Endothelial cell of umbilical vein (primary cell): ENCODE data around the gene DIP2A. TPM values are rescaled to one million over a fixed set of nuclear protein-coding genes. Genes with fewer than 3 reads are reported as not detected.
A peak's percentile ranks its signal among the peaks of the same experiment; 100 is the strongest.

Source experiments
- BruUV-seq: library from RNA; stranded (reverse); fragments of 400-500 nt; replicated peaks from 2 replicates; lab custom pipeline; 2021; lab: Mats Ljungman, UMichigan
- CTCF ChIA-PET: fragments of 300-600, 350-600 bp; sonication (Branson Sonifier 250); formaldehyde crosslinking; loops from one replicate; lab custom pipeline; 2021; ENCODE audit warnings: antibody characterized with exemption, inconsistent platforms; lab: Charles Lee
- POLR2A ChIA-PET: fragments of 300-600, 350-600 bp; sonication (Branson Sonifier 250); formaldehyde crosslinking; loops from one replicate; lab custom pipeline; 2021; ENCODE audit warnings: antibody characterized with exemption, inconsistent platforms; lab: Charles Lee
- DNase-seq: peaks from one replicate; pipeline ENCODE4 v3.0.0-alpha.2; 2011; ENCODE audit warnings: low read depth, low spot score
- FAIRE-seq: peaks from 2 replicates; lab custom pipeline; 2011; peaks lifted over from hg19 to GRCh38; lab: Jason Lieb, UNC
- H2AFZ ChIP-seq: 2 replicates; pipeline ENCODE4 v1.6.0; 2012; ENCODE audit warnings: low read depth, low read length, control low read depth, inconsistent platforms
- H3K27ac ChIP-seq: 2 replicates; pipeline ENCODE4 v1.5.1; 2011; ENCODE audit warnings: low read depth, mild to moderate bottlenecking, control low read depth, low read length, moderate library complexity; ENCODE audit not compliant: insufficient read depth
- H3K27me3 ChIP-seq, 2 experiments: 2 replicates each; pipeline versions ENCODE4 v1.6.0 to v1.6.1; 2011; ENCODE audit warnings: low read length in 2 of 2, mixed read lengths in 1 of 2; ENCODE audit not compliant: control insufficient read depth in 2 of 2, insufficient read depth in 2 of 2
- H3K36me3 ChIP-seq, 2 experiments: 2 replicates in 1 of 2; 3 replicates in 1 of 2; pipeline ENCODE4 v1.5.1; 2011; ENCODE audit warnings: low read length in 2 of 2, mild to moderate bottlenecking in 1 of 2, moderate library complexity in 1 of 2; ENCODE audit not compliant: control insufficient read depth in 2 of 2, insufficient read depth in 2 of 2; ENCODE audit errors: extremely low read depth in 1 of 2
- H3K4me1 ChIP-seq: 3 replicates; pipeline ENCODE4 v1.5.1; 2011; ENCODE audit warnings: mild to moderate bottlenecking, low read length; ENCODE audit not compliant: control insufficient read depth, insufficient read depth; ENCODE audit errors: extremely low read depth
- H3K4me2 ChIP-seq: 2 replicates; pipeline ENCODE4 v1.6.1; 2011; ENCODE audit warnings: low read length, control low read depth, mixed read lengths; ENCODE audit not compliant: insufficient read depth
- H3K4me3 ChIP-seq, 3 experiments: fragments of 200-600 bp in 1 of 3; sonication (generic), shearing (Covaris generic) in 1 of 3; replicated peaks in 1 of 3; 2 replicates each; pipeline ENCODE4 v1.5.1; 2011 to 2016; ENCODE audit warnings: control low read depth in 3 of 3, low read length in 3 of 3, mild to moderate bottlenecking in 2 of 3, inconsistent platforms in 1 of 3, low read depth in 1 of 3, moderate library complexity in 1 of 3; ENCODE audit not compliant: insufficient read depth in 1 of 3
- H3K79me2 ChIP-seq: 2 replicates; pipeline ENCODE4 v1.6.0; 2012; ENCODE audit warnings: low read length, inconsistent platforms; ENCODE audit not compliant: control insufficient read depth, insufficient read depth
- H3K9ac ChIP-seq: replicated peaks from 2 replicates; pipeline ENCODE3; 2011; ENCODE audit warnings: low read length, control low read depth; ENCODE audit not compliant: insufficient read depth; ENCODE audit errors: extremely low read depth
- H3K9me1 ChIP-seq: replicated peaks from 3 replicates; pipeline ENCODE4 v1.6.0; 2011; ENCODE audit warnings: mild to moderate bottlenecking, low read length; ENCODE audit not compliant: control insufficient read depth, insufficient read depth; ENCODE audit errors: extremely low read depth
- H3K9me3 ChIP-seq: replicated peaks from 2 replicates; pipeline ENCODE4 v1.5.1; 2012; ENCODE audit warnings: low read length, inconsistent platforms; ENCODE audit not compliant: control insufficient read depth, insufficient read depth
- H4K20me1 ChIP-seq: replicated peaks from 2 replicates; pipeline ENCODE3; 2011; ENCODE audit warnings: mild to moderate bottlenecking, low read length; ENCODE audit not compliant: control insufficient read depth, insufficient read depth; ENCODE audit errors: extremely low read depth
- EZH2 ChIP-seq: IDR thresholded peaks from 2 replicates; pipeline ENCODE4 v1.6.1; 2012; ENCODE audit warnings: borderline replicate concordance, low read depth, mild to moderate bottlenecking, moderate library complexity, low read length, inconsistent platforms; ENCODE audit not compliant: severe bottlenecking
- FOS ChIP-seq: IDR thresholded peaks from 2 replicates; pipeline ENCODE4 v1.6.1; 2011; ENCODE audit warnings: mild to moderate bottlenecking, low read length, moderate library complexity, borderline replicate concordance; ENCODE audit not compliant: insufficient read depth
- GATA2 ChIP-seq: IDR thresholded peaks from 2 replicates; pipeline ENCODE4 v1.7.0; 2011; ENCODE audit warnings: low read depth, mild to moderate bottlenecking, moderate library complexity, mixed read lengths, low read length; ENCODE audit not compliant: insufficient read length, insufficient read depth
- MAX ChIP-seq: IDR thresholded peaks from 2 replicates; pipeline ENCODE4 v1.6.1; 2011; ENCODE audit not compliant: insufficient read depth, insufficient read length
- MYC ChIP-seq: IDR thresholded peaks from one replicate; pipeline ENCODE4 v1.6.1; 2011; ENCODE audit warnings: mild to moderate bottlenecking, low read depth, low read length
- POLR2AphosphoS5 ChIP-seq: IDR thresholded peaks from 2 replicates; pipeline ENCODE4 v1.6.1; 2012; ENCODE audit warnings: low read depth, mild to moderate bottlenecking, control low read depth, low read length, moderate library complexity; ENCODE audit not compliant: insufficient read depth
- dilution Hi-C: fragments of 300-500 bp; cut with MboI; formaldehyde crosslinking; loops from one replicate; pipeline ENCODE4 v1.15.0; 2019; ENCODE audit warnings: low sequenced_read_pairs; ENCODE audit not compliant: extremely low pct_ligation_motif_present
- intact Hi-C: fragments of 100-400 bp; cut with micrococcal nuclease; formaldehyde crosslinking; loops from one replicate; pipeline ENCODE4 v1.10.0; 2022
- polyA plus RNA-seq, 4 experiments: library from polyadenylated mRNA; depleted of rRNA in 3 of 4; stranded (reverse) in 3 of 4; unstranded in 1 of 4; fragments of >200 nt; gene quantifications; 2 replicates each; pipeline versions ENCODE4 v1.2.1 to v1.2.3, GENCODE V29; 2011 to 2012; ENCODE audit warnings: missing spikeins in 1 of 4
- total RNA-seq: library from RNA; stranded (reverse); gene quantifications from 2 replicates; pipeline ENCODE4 v1.2.3, GENCODE V29; 2021
- TF ChIP-seq, protein P1 (sequence below), 2 donors: IDR thresholded peaks; 1 replicate in 1 of 2; 2 replicates in 1 of 2; pipeline ENCODE4 v1.5.1; 2011; ENCODE audit warnings: low read length in 2 of 2, mild to moderate bottlenecking in 2 of 2, moderate library complexity in 2 of 2, control low read depth in 1 of 2, inconsistent platforms in 1 of 2, low read depth in 1 of 2; ENCODE audit not compliant: insufficient read depth in 1 of 2; ENCODE audit errors: extremely low read depth in 1 of 2

DIP2A gene
- total and polyA plus RNA-seq, 2 donors (not counting 3 experiments of a cell fraction or from before 2014, with no cell fraction given): 34.5 to 62.1 TPM

GRCh38 chr21:46420241-46421190 is 38.2 kb upstream of the DIP2A start:
- H3K36me3 ChIP-seq: peaks cover 8 to 15% of the 10 kb centered on the region in 2 experiments
- H3K4me1 ChIP-seq: no peaks in the 10 kb centered on the region
- no peak overlapping the region for H3K4me3 ChIP-seq
- H3K27ac ChIP-seq: no peak overlapping the region
- DNase-seq (no peak), FAIRE-seq (no peak)
- H3K9ac ChIP-seq: no peak overlapping the region
- H3K4me2 ChIP-seq: no peak overlapping the region
- POLR2A ChIA-PET: no interaction called here
- BruUV-seq: no TSS peak
- H3K9me1 ChIP-seq: no peaks in the 10 kb centered on the region
- intact Hi-C loops (no loop called here), dilution Hi-C loops (no loop called here)
- CTCF ChIA-PET: interaction anchor here (1.2 kb wide), 2 partner anchors 219 to 277 kb away, joined by 3 to 6 read pairs; no protein-coding TSS in a partner anchor
- no peaks in the 10 kb centered on the region for H3K79me2 ChIP-seq
- no peaks in the 10 kb centered on the region for H3K27me3 ChIP-seq
- no peak for TF ChIP-seq POLR2AphosphoS5
- H2AFZ ChIP-seq: no peak overlapping the region
- H3K9me3 ChIP-seq: no peaks in the 10 kb centered on the region
- H4K20me1 ChIP-seq: no peaks in the 10 kb centered on the region

GRCh38 chr21:46421191-46421750 is 37.4 kb upstream of the DIP2A start:
- Histone ChIP-seq H3K36me3 (peaks cover 8 to 15% of the 10 kb centered on the region in 2 experiments), H4K20me1 (no peaks in the 10 kb centered on the region), H3K27me3 (no peaks in the 10 kb centered on the region), H3K9me3 (no peaks in the 10 kb centered on the region), H2AFZ (no peak overlapping the region), H3K27ac (no peak overlapping the region), H3K4me1 (no peaks in the 10 kb centered on the region), H3K9ac (no peak overlapping the region), H3K4me2 (no peak overlapping the region), H3K79me2 (no peaks in the 10 kb centered on the region), H3K4me3 (no peak overlapping the region), H3K9me1 (no peaks in the 10 kb centered on the region)
- POLR2A ChIA-PET: no interaction called here
- CTCF ChIA-PET: interaction anchor here (1.2 kb wide), 2 partner anchors 218 to 278 kb away, joined by 3 to 6 read pairs; no protein-coding TSS in a partner anchor
- DNase-seq (no peak), FAIRE-seq (no peak)
- intact Hi-C loops: no loop called here
- TF ChIP-seq FOS: no peak
- TF ChIP-seq GATA2: no peak
- TF ChIP-seq, protein P1, sequence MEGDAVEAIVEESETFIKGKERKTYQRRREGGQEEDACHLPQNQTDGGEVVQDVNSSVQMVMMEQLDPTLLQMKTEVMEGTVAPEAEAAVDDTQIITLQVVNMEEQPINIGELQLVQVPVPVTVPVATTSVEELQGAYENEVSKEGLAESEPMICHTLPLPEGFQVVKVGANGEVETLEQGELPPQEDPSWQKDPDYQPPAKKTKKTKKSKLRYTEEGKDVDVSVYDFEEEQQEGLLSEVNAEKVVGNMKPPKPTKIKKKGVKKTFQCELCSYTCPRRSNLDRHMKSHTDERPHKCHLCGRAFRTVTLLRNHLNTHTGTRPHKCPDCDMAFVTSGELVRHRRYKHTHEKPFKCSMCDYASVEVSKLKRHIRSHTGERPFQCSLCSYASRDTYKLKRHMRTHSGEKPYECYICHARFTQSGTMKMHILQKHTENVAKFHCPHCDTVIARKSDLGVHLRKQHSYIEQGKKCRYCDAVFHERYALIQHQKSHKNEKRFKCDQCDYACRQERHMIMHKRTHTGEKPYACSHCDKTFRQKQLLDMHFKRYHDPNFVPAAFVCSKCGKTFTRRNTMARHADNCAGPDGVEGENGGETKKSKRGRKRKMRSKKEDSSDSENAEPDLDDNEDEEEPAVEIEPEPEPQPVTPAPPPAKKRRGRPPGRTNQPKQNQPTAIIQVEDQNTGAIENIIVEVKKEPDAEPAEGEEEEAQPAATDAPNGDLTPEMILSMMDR (IDR thresholded peaks at IDR 0.05; ENCODE audit: extremely low read depth in 1 of 2, insufficient read depth in 1 of 2, low read depth in 1 of 2, low read length in 2 of 2): peak in 1 of 2 donors; percentile 12
- TF ChIP-seq MYC: no peak
- no peak for TF ChIP-seq EZH2
- no peak for TF ChIP-seq MAX
- TF ChIP-seq POLR2AphosphoS5: no peak
- dilution Hi-C loops: no loop called here
- no TSS peak for BruUV-seq
